Effector memory CD8-positive, alpha-beta T cell (primary cell): ENCODE results near the gene TMEM115.

Experiments used
- ATAC-seq: fragments of 150-1000 bp; cut with Tn5 transposase; replicated peaks from 2 replicates; pipeline ENCODE4 v1.10.0; 2021; ENCODE audit warnings: mild to moderate bottlenecking, moderate library complexity
- DNase-seq, 3 experiments: peaks; one replicate each; pipeline ENCODE4 v3.0.0; 2021
- H3K27ac Mint-ChIP-seq, 2 donors: one replicate each; pipeline ENCODE4 v1.8.0; 2022; ENCODE audit warnings: mild to moderate bottlenecking in 2 of 2, mixed read lengths in 2 of 2, moderate library complexity in 2 of 2
- H3K27me3 Mint-ChIP-seq, 2 donors: one replicate each; pipeline ENCODE4 v1.8.0; 2022; ENCODE audit warnings: mixed read lengths in 2 of 2
- H3K36me3 Mint-ChIP-seq: one replicate; pipeline ENCODE4 v1.8.0; 2022; ENCODE audit warnings: mild to moderate bottlenecking, moderate library complexity, mixed read lengths; ENCODE audit not compliant: insufficient read depth
- H3K4me1 Mint-ChIP-seq, 2 donors: one replicate each; pipeline ENCODE4 v1.8.0; 2022; ENCODE audit warnings: low read depth in 2 of 2, mixed read lengths in 2 of 2
- H3K4me3 Mint-ChIP-seq, 2 donors: one replicate each; pipeline ENCODE4 v1.8.0; 2022; ENCODE audit warnings: mild to moderate bottlenecking in 2 of 2, mixed read lengths in 2 of 2, moderate library complexity in 2 of 2
- H3K9me3 Mint-ChIP-seq, 2 donors: one replicate each; pipeline ENCODE4 v1.8.0; 2022; ENCODE audit warnings: mixed read lengths in 2 of 2

The TMEM115 gene

GRCh38 chr3:50341537-50341936 lies 17.8 kb downstream of the TMEM115 start:
- Mint-ChIP-seq H3K27ac (peak overlapping the region in 1 of 2 donors; percentile 85), H3K27me3 (no peaks in the 10 kb centered on the region), H3K4me3 (peak overlapping the region; percentile 97), H3K4me1 (peaks cover 44 to 60% of the 10 kb centered on the region in 2 donors), H3K9me3 (no peaks in the 10 kb centered on the region), H3K36me3 (peaks cover 46% of the 10 kb centered on the region)
- ATAC-seq (no peak), DNase-seq (peak in 2 of 3 experiments; percentile 32 to 45)

- Mint-ChIP-seq H3K27me3 (no peaks in the 10 kb centered on the region), H3K4me1 (peaks cover 46 to 65% of the 10 kb centered on the region in 2 donors), H3K27ac (peak within 1 kb of the TSS; percentile 95 to 96), H3K4me3 (peak within 1 kb of the TSS; percentile 97), H3K36me3 (peaks cover 55% of the 10 kb centered on the region), H3K9me3 (no peaks in the 10 kb centered on the region)
- ATAC-seq = peak; percentile 37
- DNase-seq = peak; percentile 63 to 72 (median 67)
Measured at GRCh38 chr3:50340448-50341329, 18.6 kb downstream of the TMEM115 start, which contains the start of gene RASSF1. RASSF1 (minus strand) TSS chr3:50340836; CDS start chr3:50340805, 31 bp downstream.

- Mint-ChIP-seq H3K4me1 (peaks cover 50 to 71% of the 10 kb centered on the region in 2 donors), H3K36me3 (peaks cover 60% of the 10 kb centered on the region), H3K27ac (peak overlapping the region; percentile 95 to 96), H3K9me3 (no peaks in the 10 kb centered on the region), H3K4me3 (peak overlapping the region; percentile 97), H3K27me3 (no peaks in the 10 kb centered on the region)
- ATAC-seq (no peak), DNase-seq (no peak)
Measured at GRCh38 chr3:50340147-50340447, 19.2 kb downstream of the TMEM115 start.

GRCh38 chr3:50339485-50340146 lies 19.7 kb downstream of the TMEM115 start:
- H3K27ac Mint-ChIP-seq = peak overlapping the region; percentile 95 to 96
- peak overlapping the region; percentile 97 for H3K4me3 Mint-ChIP-seq
- H3K4me1 Mint-ChIP-seq = peaks cover 50 to 73% of the 10 kb centered on the region in 2 donors
- no peaks in the 10 kb centered on the region for H3K27me3 Mint-ChIP-seq
- no peak for ATAC-seq
- no peak for DNase-seq
- peaks cover 61% of the 10 kb centered on the region for H3K36me3 Mint-ChIP-seq
- H3K9me3 Mint-ChIP-seq = no peaks in the 10 kb centered on the region

- DNase-seq = no peak
- H3K36me3 Mint-ChIP-seq = peaks cover 65% of the 10 kb centered on the region
- H3K27ac Mint-ChIP-seq = peak overlapping the region; percentile 95 to 96
- no peaks in the 10 kb centered on the region for H3K27me3 Mint-ChIP-seq
- peaks cover 54 to 76% of the 10 kb centered on the region in 2 donors for H3K4me1 Mint-ChIP-seq
- no peaks in the 10 kb centered on the region for H3K9me3 Mint-ChIP-seq
- H3K4me3 Mint-ChIP-seq = peak overlapping the region; percentile 97
- ATAC-seq = no peak
Measured at GRCh38 chr3:50338965-50339364, 20.4 kb downstream of the TMEM115 start.

- no peaks in the 10 kb centered on the region for H3K9me3 Mint-ChIP-seq
- DNase-seq = peak; percentile 79 to 86 (median 86)
- H3K4me3 Mint-ChIP-seq = peak overlapping the region; percentile 97
- ATAC-seq = peak; percentile 65
- no peaks in the 10 kb centered on the region for H3K27me3 Mint-ChIP-seq
- peak overlapping the region; percentile 95 to 96 for H3K27ac Mint-ChIP-seq
- H3K36me3 Mint-ChIP-seq = peaks cover 81% of the 10 kb centered on the region
- H3K4me1 Mint-ChIP-seq = peaks cover 58 to 75% of the 10 kb centered on the region in 2 donors
Measured at GRCh38 chr3:50337175-50337861, 22.0 kb downstream of the TMEM115 start.

GRCh38 chr3:50336452-50337174 lies 22.7 kb downstream of the TMEM115 start:
- peak; percentile 28 for ATAC-seq
- Mint-ChIP-seq H3K27me3 (no peaks in the 10 kb centered on the region), H3K4me1 (peaks cover 56 to 69% of the 10 kb centered on the region in 2 donors), H3K36me3 (peaks cover 87% of the 10 kb centered on the region), H3K4me3 (peak overlapping the region; percentile 97), H3K9me3 (no peaks in the 10 kb centered on the region), H3K27ac (peak overlapping the region; percentile 95 to 96)
- DNase-seq = no peak

GRCh38 chr3:50334339-50335075 lies 24.8 kb downstream of the TMEM115 start:
- H3K9me3 Mint-ChIP-seq = no peaks in the 10 kb centered on the region
- no peaks in the 10 kb centered on the region for H3K27me3 Mint-ChIP-seq
- H3K4me1 Mint-ChIP-seq = peaks cover 48 to 56% of the 10 kb centered on the region in 2 donors
- ATAC-seq (no peak), DNase-seq (no peak)
- peaks cover 92% of the 10 kb centered on the region for H3K36me3 Mint-ChIP-seq
- peak overlapping the region; percentile 68 to 97 for H3K4me3 Mint-ChIP-seq
- H3K27ac Mint-ChIP-seq = peak overlapping the region; percentile 93 to 96

- Mint-ChIP-seq H3K4me1 (peaks cover 41 to 49% of the 10 kb centered on the region in 2 donors), H3K27ac (peak overlapping the region; percentile 93 to 96), H3K27me3 (no peaks in the 10 kb centered on the region), H3K36me3 (peaks cover 92% of the 10 kb centered on the region), H3K9me3 (no peaks in the 10 kb centered on the region), H3K4me3 (peak overlapping the region; percentile 68 to 97)
- DNase-seq (no peak), ATAC-seq (no peak)
Measured at GRCh38 chr3:50333744-50334328, 25.5 kb downstream of the TMEM115 start.

- Mint-ChIP-seq H3K4me3 (no peak overlapping the region), H3K36me3 (peaks cover 81% of the 10 kb centered on the region), H3K27me3 (no peaks in the 10 kb centered on the region), H3K4me1 (peaks cover 39% of the 10 kb centered on the region in 2 donors), H3K9me3 (no peaks in the 10 kb centered on the region), H3K27ac (no peak overlapping the region)
- DNase-seq (no peak), ATAC-seq (no peak)
Measured at GRCh38 chr3:50331364-50331907, 27.9 kb downstream of the TMEM115 start.

GRCh38 chr3:50330330-50330729 lies 29.0 kb downstream of the TMEM115 start:
- ATAC-seq (no peak), DNase-seq (no peak)
- no peaks in the 10 kb centered on the region for H3K27me3 Mint-ChIP-seq
- no peaks in the 10 kb centered on the region for H3K9me3 Mint-ChIP-seq
- H3K4me1 Mint-ChIP-seq = peaks cover 28% of the 10 kb centered on the region in 2 donors
- peaks cover 70% of the 10 kb centered on the region for H3K36me3 Mint-ChIP-seq
- H3K27ac Mint-ChIP-seq = peak overlapping the region in 1 of 2 donors; percentile 59
- no peak overlapping the region for H3K4me3 Mint-ChIP-seq
